SK-N-MC (cell line): Measurements from ENCODE around the gene CELF1.

Experiments used
- DNase-seq: peaks from one replicate; pipeline ENCODE4 v3.0.0-alpha.2; 2011; ENCODE audit warnings: low read depth, low spot score
- H3K27ac ChIP-seq: fragments of 200-600 bp; sonication (generic); 2 replicates; pipeline ENCODE4 v1.5.1; 2016; ENCODE audit warnings: mixed run types
- H3K36me3 ChIP-seq: fragments of 200-600 bp; sonication (generic); 2 replicates; pipeline ENCODE4 v1.6.1; 2017; ENCODE audit warnings: antibody characterized with exemption, low read length, mixed read lengths; ENCODE audit not compliant: insufficient read depth
- H3K4me3 ChIP-seq: fragments of 200-600 bp; sonication (generic); 2 replicates; pipeline ENCODE4 v1.5.1; 2016
- H3K9ac ChIP-seq: fragments of 200-600 bp; sonication (generic); 2 replicates; pipeline ENCODE4 v1.8.0; 2017; ENCODE audit warnings: mixed run types, mixed read lengths; ENCODE audit not compliant: insufficient read length
- H3K9me3 ChIP-seq: fragments of 200-600 bp; sonication (generic); 2 replicates; pipeline ENCODE4 v1.6.1; 2017; ENCODE audit warnings: low read depth, mild to moderate bottlenecking, antibody characterized with exemption, low read length, moderate library complexity, mixed read lengths
- EZH2 ChIP-seq: fragments of 200-600 bp; sonication (generic); IDR thresholded peaks from one replicate; pipeline ENCODE4 v1.6.1; 2017; ENCODE audit warnings: antibody characterized with exemption
- FOXP2 ChIP-seq: optimal IDR thresholded peaks from 2 replicates; pipeline ENCODE3; 2011; ENCODE audit warnings: mild to moderate bottlenecking, moderate library complexity; ENCODE audit not compliant: insufficient read depth; ENCODE audit errors: extremely low read length, control extremely low read depth
- POLR2AphosphoS5 ChIP-seq: IDR thresholded peaks from 2 replicates; pipeline ENCODE4 v1.6.1; 2012; ENCODE audit warnings: mild to moderate bottlenecking, low read depth, low read length, borderline replicate concordance

Gene CELF1

DNA sequence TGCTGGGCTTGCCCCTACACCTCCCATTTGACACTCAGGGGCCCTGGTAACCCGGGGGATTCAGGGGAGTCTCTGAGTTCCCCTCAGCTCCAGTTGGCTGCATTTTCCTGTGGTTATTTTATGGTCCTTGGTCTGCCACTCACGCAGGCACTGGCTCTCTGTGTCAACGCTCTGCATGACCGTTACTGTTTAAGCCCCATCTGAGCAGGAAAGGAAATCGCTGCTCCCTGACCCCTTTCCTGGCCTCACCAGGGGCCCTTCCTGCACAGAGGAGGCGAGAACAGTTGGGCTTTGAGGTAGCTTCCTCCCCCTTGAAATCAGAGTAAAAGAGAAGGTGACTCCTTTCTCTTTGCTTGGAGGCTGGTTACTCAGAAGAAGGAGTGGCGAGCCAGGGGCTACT is 38.8 kb upstream of the CELF1 start:
- Histone ChIP-seq H3K9ac (no peak overlapping the region), H3K36me3 (no peaks in the 10 kb centered on the region), H3K4me3 (no peak overlapping the region), H3K27ac (no peak overlapping the region), H3K9me3 (no peaks in the 10 kb centered on the region)
- no peak for TF ChIP-seq POLR2AphosphoS5
- no peak for TF ChIP-seq EZH2
- TF ChIP-seq FOXP2, result no peak
- no peak for DNase-seq

DNA sequence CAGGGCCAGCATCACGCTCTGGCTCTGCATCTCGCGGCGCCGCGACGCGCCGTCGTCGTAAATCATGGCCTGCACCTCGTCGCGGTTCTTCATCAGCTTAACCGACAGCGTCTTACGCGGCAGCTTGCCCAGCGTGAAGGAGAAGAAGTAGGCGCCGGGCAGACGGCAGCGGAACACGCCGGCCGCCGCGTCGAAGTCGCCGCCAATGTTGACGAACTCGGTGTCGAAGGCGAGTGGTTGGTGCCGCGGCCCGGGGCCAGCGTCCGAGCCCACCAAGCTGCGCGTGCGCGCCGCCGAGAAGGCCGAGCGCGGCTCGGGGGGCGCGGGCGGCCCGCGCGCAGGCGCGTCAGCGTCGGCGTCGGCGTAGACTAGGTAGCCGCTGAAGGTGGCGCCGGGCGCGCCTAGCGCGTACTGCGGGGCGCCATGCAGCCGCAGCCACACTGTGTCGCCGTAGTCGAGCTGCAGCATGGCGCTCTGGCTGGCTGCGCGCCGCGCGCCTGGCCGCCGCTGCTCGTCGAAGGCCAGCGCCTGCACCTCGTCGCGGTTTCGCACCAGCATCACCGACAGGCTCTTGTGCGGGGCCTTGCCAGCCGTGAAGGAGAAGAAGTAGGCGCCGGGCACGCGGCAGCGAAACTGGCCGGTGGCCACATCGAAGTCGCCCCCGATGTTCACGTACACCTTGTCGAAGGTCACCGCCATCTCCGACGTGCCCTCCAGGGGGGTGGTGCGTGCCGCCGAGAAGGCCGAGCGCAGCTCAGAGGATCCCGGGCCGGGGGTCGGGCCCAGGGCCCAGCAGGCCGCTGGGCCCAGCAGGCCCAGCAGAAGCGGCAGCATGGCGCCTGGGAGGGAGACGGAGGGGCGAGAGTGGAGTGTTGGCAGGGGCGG is 37.3 kb upstream of the CELF1 start:
- no peaks in the 10 kb centered on the region for H3K9me3 ChIP-seq
- no peak for TF ChIP-seq FOXP2
- no peak for TF ChIP-seq EZH2
- TF ChIP-seq POLR2AphosphoS5, result no peak
- no peak overlapping the region for H3K4me3 ChIP-seq
- H3K9ac ChIP-seq, result no peak overlapping the region
- no peak for DNase-seq
- no peak overlapping the region for H3K27ac ChIP-seq
- no peaks in the 10 kb centered on the region; the same call in 1 of the 2 replicates for H3K36me3 ChIP-seq

DNA sequence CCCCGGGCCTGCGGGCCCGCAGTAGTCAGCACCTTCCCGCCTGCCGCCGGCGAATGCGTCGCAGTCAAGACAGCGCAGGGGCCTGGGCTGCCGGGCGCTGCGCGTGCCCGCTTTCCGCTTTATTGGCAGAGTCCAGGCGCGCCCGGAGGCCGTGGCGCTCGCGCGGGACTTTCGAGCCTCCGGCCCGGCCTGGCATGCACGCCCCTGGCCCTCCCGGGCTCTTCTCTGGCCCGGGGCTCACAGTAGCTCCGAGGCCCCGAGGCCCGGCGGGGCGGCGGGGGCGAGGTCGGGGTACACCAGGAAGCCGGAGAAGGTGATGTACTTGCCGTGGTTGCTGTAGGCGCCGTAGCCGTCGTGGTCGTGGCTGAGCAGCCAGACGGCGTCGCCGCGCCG is 36.6 kb upstream of the CELF1 start:
- Histone ChIP-seq H3K9ac (no peak overlapping the region), H3K4me3 (no peak overlapping the region), H3K36me3 (peaks cover 1% of the 10 kb centered on the region; the same call in 1 of the 2 replicates), H3K9me3 (no peaks in the 10 kb centered on the region), H3K27ac (no peak overlapping the region)
- DNase-seq, result no peak
- TF ChIP-seq POLR2AphosphoS5 (no peak), FOXP2 (no peak), EZH2 (no peak)

DNA sequence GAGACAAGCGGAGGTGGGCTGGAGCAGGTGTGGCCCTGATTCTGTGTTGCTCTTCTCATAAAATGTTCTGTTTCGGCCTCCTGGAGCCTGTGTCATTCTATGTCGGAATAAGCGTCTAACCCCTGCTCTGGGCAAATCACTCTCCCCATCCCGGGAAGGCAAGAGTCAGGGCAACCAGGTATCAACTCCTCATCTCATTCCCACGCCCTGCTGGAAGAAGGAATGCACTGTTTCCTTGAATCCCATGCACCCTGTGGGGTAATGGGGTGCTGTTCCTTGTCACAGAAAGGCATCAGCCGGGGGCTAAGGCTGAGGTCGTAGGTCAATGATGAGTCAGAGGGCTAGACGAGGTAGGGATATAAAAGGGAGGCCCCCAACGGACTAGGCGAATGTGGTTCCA is 36.2 kb upstream of the CELF1 start:
- Histone ChIP-seq H3K36me3 (peaks cover 6% of the 10 kb centered on the region), H3K4me3 (no peak overlapping the region), H3K27ac (no peak overlapping the region), H3K9ac (no peak overlapping the region), H3K9me3 (no peaks in the 10 kb centered on the region)
- DNase-seq, result no peak
- TF ChIP-seq EZH2 (no peak), POLR2AphosphoS5 (no peak), FOXP2 (no peak)

DNA sequence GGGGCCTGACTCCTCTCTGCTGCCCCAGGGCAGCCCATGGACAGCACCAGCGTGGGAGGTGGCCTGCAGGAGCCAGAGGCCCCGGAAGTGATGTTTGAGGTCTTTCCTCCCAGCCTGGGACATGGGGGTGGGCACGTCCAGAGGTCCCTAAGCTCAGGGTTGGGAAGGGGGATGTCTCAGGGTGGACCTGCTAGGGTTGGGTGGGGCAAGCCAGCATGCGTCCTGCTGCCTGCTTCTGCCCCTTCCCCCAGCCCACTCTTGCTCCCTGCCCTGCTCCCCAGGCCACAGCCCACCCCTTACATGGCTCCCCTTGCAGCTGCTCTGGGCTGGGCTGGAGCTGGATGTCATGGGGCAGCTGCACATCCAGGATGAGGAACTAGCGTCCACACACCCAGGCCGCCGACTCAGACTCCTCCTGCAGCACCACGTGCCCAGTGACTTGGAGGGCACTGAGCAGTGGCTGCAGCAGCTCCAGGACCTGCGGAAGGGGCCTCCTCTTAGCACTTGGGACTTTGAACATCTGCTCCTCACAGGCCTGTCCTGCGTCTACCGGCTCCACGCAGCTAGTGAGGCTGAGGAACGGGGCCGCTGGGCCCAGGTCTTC is 34.9 kb upstream of the CELF1 start:
- Histone ChIP-seq H3K9ac (no peak overlapping the region), H3K9me3 (no peaks in the 10 kb centered on the region), H3K36me3 (peaks cover 19% of the 10 kb centered on the region), H3K4me3 (no peak overlapping the region), H3K27ac (no peak overlapping the region)
- TF ChIP-seq POLR2AphosphoS5, result no peak
- no peak for TF ChIP-seq EZH2
- no peak for TF ChIP-seq FOXP2
- DNase-seq, result no peak

DNA sequence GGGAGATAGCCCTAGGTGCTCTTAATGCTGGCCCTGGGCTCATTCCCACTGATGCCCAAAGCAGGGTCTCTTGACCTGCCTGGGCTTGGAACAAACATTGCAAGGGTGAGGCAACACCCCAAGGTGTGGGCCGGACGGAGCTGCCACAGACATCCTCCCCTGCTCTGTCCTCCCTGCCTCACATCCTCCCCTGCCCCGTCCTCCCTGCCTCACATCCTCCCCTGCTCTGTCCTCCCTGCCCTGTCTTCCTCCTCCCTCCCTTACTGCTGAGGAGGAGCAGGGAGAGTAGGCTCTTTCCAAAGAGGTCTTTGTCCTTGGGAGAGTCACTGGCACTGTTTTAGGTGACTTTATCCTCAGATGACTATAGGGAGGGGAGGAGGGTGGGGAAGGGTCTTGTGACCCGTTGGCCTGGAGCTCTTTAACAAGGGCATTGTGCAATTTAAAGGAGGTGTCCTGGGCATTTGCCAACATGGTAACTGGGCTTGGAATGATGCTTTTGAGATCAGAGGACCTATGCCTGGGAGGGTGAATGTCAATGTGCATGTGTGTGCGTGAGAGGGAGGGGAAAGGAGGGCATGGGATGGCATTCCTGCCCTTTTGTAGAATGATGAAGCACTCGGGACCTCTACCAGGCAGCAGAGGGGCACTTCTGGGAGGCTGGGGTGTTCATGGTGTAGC is 34.2 kb upstream of the CELF1 start:
- Histone ChIP-seq H3K9ac (no peak overlapping the region), H3K27ac (no peak overlapping the region), H3K4me3 (no peak overlapping the region), H3K9me3 (no peaks in the 10 kb centered on the region), H3K36me3 (peaks cover 25% of the 10 kb centered on the region)
- TF ChIP-seq POLR2AphosphoS5 (no peak), FOXP2 (no peak), EZH2 (no peak)
- no peak for DNase-seq

DNA sequence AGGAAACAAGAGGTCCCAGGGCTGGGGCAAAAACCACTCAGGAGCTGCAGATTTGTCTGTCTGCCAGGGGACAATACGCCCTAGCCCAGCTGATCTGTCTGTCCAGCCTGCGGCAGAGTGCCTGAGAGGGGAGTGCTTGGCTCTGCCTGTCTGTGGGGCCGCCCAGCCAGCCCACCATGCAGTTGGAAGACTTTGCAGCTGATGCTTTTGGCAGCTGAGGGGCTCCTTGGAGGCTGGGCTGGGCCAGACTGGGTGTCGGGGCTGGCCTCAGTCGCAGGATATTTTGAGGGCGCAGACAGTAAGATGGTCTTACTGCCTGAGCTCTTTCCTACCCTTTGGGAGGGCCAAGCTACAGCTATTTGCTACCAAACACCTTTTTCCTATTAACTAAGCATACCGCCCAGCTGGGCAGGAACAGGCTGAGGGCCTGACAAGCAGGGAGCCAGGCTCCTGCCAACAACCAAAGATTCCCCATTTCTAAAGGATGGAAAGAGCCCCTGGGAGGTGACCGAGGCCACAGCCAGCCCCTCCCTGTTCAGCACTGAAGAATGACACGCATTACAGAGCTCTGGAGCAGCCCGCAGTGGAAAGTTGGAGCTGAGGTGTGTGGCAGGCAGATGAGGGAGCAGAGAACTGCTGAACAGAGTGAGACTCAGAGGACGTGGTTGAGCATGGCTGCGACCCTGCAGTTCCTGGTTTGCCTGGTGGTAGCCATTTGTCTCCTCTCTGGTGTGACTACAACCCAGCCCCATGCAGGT is 33.3 kb upstream of the CELF1 start, which contains the start of gene FAM180B:
FAM180B (plus strand) TSS at position 581 of the 758 bp plus-strand sequence; CDS start at position 672, 91 bp downstream.
- no peak within 1 kb of the TSS for H3K9ac ChIP-seq
- no peak for DNase-seq
- H3K36me3 ChIP-seq, result peaks cover 34% of the 10 kb centered on the region

More for the DNA sequence above, 33.3 kb upstream of the CELF1 start, which contains the start of gene FAM180B:
- H3K27ac ChIP-seq, result no peak within 1 kb of the TSS
- no peaks in the 10 kb centered on the region for H3K9me3 ChIP-seq
- TF ChIP-seq FOXP2, result no peak
- TF ChIP-seq POLR2AphosphoS5, result no peak
- TF ChIP-seq EZH2, result no peak
- no peak within 1 kb of the TSS for H3K4me3 ChIP-seq
